CD8-positive, alpha-beta memory T cell (primary cell): ENCODE data around the gene PML. TPM values are rescaled to one million over a fixed set of nuclear protein-coding genes. Genes with fewer than 3 reads are reported as not detected.
"Not testable (repeated sequence)": the region's sequence is repeated elsewhere in the genome, so short reads cannot be mapped to it uniquely, and the experiment has no call there.

ENCODE experiments used
- CTCF ChIA-PET: fragments of 350-600 bp; sonication (Branson Sonifier 250); formaldehyde crosslinking; loops from one replicate; lab custom pipeline; 2021; ENCODE audit warnings: antibody characterized with exemption; lab: Charles Lee
- POLR2A ChIA-PET: fragments of 350-600 bp; sonication (Branson Sonifier 250); formaldehyde crosslinking; loops from one replicate; lab custom pipeline; 2021; ENCODE audit warnings: antibody characterized with exemption; lab: Charles Lee
- DNase-seq, 5 donors: peaks; one replicate each; pipeline versions ENCODE4 v3.0.0 to v3.0.0-alpha.2; 2020 to 2022; ENCODE audit warnings: mixed read lengths in 1 of 5
- H3K27ac ChIP-seq: one replicate; pipeline ENCODE4 v1.7.0; 2013; ENCODE audit warnings: low read depth, mild to moderate bottlenecking, low read length, moderate library complexity
- H3K27me3 ChIP-seq: 2 replicates; pipeline ENCODE4 v1.7.0; 2013; ENCODE audit warnings: low read length, mild to moderate bottlenecking; ENCODE audit not compliant: insufficient read depth, poor library complexity, severe bottlenecking
- H3K36me3 ChIP-seq: 2 replicates; pipeline ENCODE4 v1.7.0; 2013; ENCODE audit warnings: mild to moderate bottlenecking, low read length, moderate library complexity; ENCODE audit not compliant: insufficient read depth
- H3K4me1 ChIP-seq: 2 replicates; pipeline ENCODE4 v1.7.0; 2013; ENCODE audit warnings: mild to moderate bottlenecking, low read length, moderate library complexity; ENCODE audit not compliant: insufficient read depth
- H3K4me3 ChIP-seq: 2 replicates; pipeline ENCODE4 v1.7.0; 2013; ENCODE audit warnings: mild to moderate bottlenecking, low read length
- H3K9me3 ChIP-seq: 2 replicates; pipeline ENCODE4 v1.7.0; 2013; ENCODE audit warnings: mild to moderate bottlenecking, low read length
- H3K27ac Mint-ChIP-seq, 8 donors: one replicate each; pipeline ENCODE4 v1.8.0; 2020 to 2021; ENCODE audit warnings: mixed read lengths in 8 of 8, mild to moderate bottlenecking in 6 of 8, inconsistent platforms in 3 of 8, moderate library complexity in 3 of 8
- H3K27me3 Mint-ChIP-seq, 2 donors: one replicate each; pipeline ENCODE4 v1.8.0; 2020 to 2021; ENCODE audit warnings: mixed read lengths in 2 of 2, mild to moderate bottlenecking in 1 of 2, moderate library complexity in 1 of 2
- H3K36me3 Mint-ChIP-seq, 3 donors: one replicate each; pipeline ENCODE4 v1.8.0; 2020 to 2021; ENCODE audit warnings: mixed read lengths in 3 of 3, inconsistent platforms in 1 of 3, mild to moderate bottlenecking in 1 of 3
- H3K4me1 Mint-ChIP-seq, 3 donors: one replicate each; pipeline ENCODE4 v1.8.0; 2020 to 2021; ENCODE audit warnings: mixed read lengths in 3 of 3, inconsistent platforms in 1 of 3, mild to moderate bottlenecking in 1 of 3
- H3K4me3 Mint-ChIP-seq, 7 donors: one replicate each; pipeline ENCODE4 v1.8.0; 2020 to 2021; ENCODE audit warnings: mixed read lengths in 7 of 7, mild to moderate bottlenecking in 6 of 7, moderate library complexity in 4 of 7, inconsistent platforms in 2 of 7
- H3K9me3 Mint-ChIP-seq, 5 donors: one replicate each; pipeline ENCODE4 v1.8.0; 2020 to 2022; ENCODE audit warnings: mixed read lengths in 5 of 5, mild to moderate bottlenecking in 3 of 5, moderate library complexity in 2 of 5, inconsistent platforms in 1 of 5
- polyA plus RNA-seq: library from polyadenylated mRNA; unstranded; fragments of 300-500 nt; fragmentation: Illumina TruSeq; gene quantifications from one replicate; pipeline ENCODE4 v1.2.3, GENCODE V29; 2021
- total RNA-seq, 2 experiments: library from RNA; stranded (reverse); gene quantifications; one replicate each; pipeline ENCODE4 v1.2.3, GENCODE V29; 2021

The PML gene
- total and polyA plus RNA-seq, 3 experiments from 2014 or later = 32.3 to 37.4 (median 35.5) TPM

DNA sequence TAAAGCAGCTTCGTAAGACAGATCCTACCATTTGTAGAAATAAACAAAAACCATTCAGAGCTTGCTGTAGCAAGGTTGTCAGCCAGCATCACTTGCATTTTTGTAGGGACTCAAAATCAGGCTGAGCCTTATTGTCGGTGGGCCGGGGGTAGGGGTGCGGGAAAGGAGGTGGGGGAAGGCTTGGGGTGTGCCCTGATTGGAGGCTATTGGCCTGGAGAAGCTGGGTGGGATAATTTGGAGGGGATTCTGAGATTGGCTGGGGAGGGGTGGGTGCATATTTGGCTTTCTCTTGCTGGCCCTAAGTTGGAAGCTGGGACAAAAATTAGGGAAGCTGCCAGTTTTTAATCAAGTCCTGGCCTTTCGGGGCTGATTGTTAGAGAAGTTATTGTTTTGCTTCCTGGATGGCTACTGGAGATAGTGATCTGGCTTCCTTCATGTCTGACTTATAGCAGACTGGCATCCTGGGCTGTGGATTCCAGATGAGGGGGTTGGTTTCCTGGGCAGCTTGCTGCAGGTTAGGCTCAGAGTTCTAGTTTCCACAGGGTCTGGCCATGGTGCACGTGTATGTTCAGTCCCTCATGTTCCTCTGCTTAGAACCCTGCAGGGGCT, 25.3 kb upstream of the PML start:
- no peaks in the 10 kb centered on the region for H3K36me3 ChIP-seq
- H3K27ac Mint-ChIP-seq = no peak overlapping the region
- H3K4me1 ChIP-seq = peaks cover 32% of the 10 kb centered on the region
- H3K4me3 ChIP-seq = no peak overlapping the region
- no peak for DNase-seq
- peaks cover 23 to 33% (median 32%) of the 10 kb centered on the region in 3 donors for H3K4me1 Mint-ChIP-seq
- CTCF ChIA-PET = interaction anchor here (0.6 to 9.0 kb wide), 3 partner anchors 15 to 97 kb away, joined by 3 to 71 read pairs (median 4); no protein-coding TSS in a partner anchor
- no peaks in the 10 kb centered on the region for H3K9me3 Mint-ChIP-seq
- H3K27ac ChIP-seq = no peak overlapping the region
- peaks cover 3% of the 10 kb centered on the region in 2 donors for H3K27me3 Mint-ChIP-seq
- no peaks in the 10 kb centered on the region for H3K27me3 ChIP-seq
- no peaks in the 10 kb centered on the region for H3K36me3 Mint-ChIP-seq
- POLR2A ChIA-PET = no interaction called here
- no peak overlapping the region for H3K4me3 Mint-ChIP-seq
- H3K9me3 ChIP-seq = no peaks in the 10 kb centered on the region

DNA sequence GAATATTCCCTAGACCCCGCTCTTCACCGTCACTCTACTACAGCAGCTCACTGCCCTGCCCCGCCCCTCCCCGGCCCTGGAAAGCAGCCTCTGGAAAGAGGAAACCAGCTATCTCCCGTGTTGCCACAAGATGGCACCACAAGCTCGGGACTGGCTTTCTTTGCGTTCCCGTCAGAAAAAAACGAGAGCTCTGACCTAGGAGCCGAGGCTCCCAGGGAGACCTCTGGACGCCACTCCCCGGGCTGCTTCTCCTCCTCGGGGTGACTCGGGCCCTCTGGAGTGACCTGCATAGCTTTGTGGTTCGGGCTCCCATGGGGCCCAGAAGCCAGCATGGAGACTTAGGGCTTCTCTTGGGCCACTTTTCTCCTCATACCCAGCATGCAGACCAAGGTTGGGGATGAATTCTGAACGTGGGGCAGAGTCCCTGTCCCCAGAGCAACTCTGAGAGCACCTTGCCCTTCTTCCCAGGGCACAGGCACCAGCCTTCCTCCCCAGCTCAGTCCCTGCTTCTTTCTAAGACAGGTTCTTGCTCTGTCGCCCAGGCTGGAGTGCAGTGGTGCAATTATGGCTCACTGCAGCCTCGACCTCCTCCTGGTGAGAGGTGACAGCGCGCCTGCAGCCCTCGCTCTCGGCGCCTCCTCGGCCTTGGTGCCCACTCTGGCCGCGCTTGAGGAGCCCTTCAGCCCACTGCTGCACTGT, 21.4 kb upstream of the PML start:
- Mint-ChIP-seq H3K27ac (no peak overlapping the region), H3K4me1 (peaks cover 4 to 19% (median 16%) of the 10 kb centered on the region in 3 donors), H3K36me3 (peaks cover 0 to 1% (median 0%) of the 10 kb centered on the region in 3 donors), H3K4me3 (peak overlapping the region in 2 of 7 donors; percentile 20 to 37), H3K9me3 (peaks cover 0 to 3% (median 0%) of the 10 kb centered on the region in 5 donors), H3K27me3 (peaks cover 26 to 28% of the 10 kb centered on the region in 2 donors)
- no peaks in the 10 kb centered on the region for H3K9me3 ChIP-seq
- peak; percentile 59 to 81 (median 65) for DNase-seq
- ChIA-PET POLR2A (interaction anchor here (1.2 kb wide), 1 partner anchor 21 kb away, joined by 3 read pairs; the partner anchor contains the start of gene PML), CTCF (interaction anchor here (0.6 to 3.2 kb wide), 30 partner anchors 9 to 1228 kb away, joined by 3 to 34 read pairs (median 4); partner anchors contain the start of genes C15orf39, PML and STOML1)
- no peaks in the 10 kb centered on the region for H3K36me3 ChIP-seq
- H3K4me1 ChIP-seq = peaks cover 4% of the 10 kb centered on the region
- H3K4me3 ChIP-seq = no peak overlapping the region
- H3K27ac ChIP-seq = no peak overlapping the region
- H3K27me3 ChIP-seq = no peaks in the 10 kb centered on the region

DNA sequence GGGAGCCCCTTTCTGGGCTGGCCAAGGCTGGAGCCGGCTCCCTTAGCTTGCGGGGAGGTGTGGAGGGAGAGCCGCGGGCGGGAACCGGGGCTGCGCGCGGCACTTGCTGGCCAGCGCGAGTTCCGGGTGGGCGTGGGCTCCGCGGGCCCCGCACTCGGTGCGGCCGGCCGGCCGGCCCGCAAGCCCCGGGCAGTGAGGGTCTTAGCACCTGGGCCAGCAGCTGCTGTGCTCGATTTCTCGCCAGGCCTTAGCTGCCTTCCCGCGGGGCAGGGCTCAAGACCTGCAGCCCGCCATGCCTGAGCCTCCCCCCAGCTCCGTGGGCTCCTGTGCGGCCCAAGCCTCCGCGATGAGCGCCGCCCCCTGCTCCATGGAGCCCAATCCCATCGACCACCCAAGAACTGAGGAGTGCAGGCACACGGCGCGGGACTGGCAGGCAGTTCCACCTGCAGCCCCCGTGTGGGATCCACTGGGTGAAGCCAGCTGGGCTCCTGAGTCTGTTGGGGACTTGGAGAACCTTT, 20.8 kb upstream of the PML start:
- not testable (repeated sequence) for H3K27ac Mint-ChIP-seq, H3K4me1 ChIP-seq, H3K27me3 ChIP-seq, H3K4me3 ChIP-seq, DNase-seq, H3K9me3 ChIP-seq, H3K36me3 ChIP-seq, H3K36me3 Mint-ChIP-seq, H3K9me3 Mint-ChIP-seq, H3K27ac ChIP-seq, H3K4me3 Mint-ChIP-seq
- POLR2A ChIA-PET = interaction anchor here (1.2 kb wide), 1 partner anchor 20 kb away, joined by 3 read pairs; the partner anchor contains the start of gene PML
- Mint-ChIP-seq H3K4me1 (peaks cover 4 to 19% (median 16%) of the 10 kb centered on the region in 3 donors), H3K27me3 (peaks cover 26 to 28% of the 10 kb centered on the region in 2 donors)
- CTCF ChIA-PET = interaction anchor here (0.7 to 3.2 kb wide), 12 partner anchors 8 to 348 kb away, joined by 3 to 34 read pairs (median 4); partner anchors contain the start of genes PML and STOML1

DNA sequence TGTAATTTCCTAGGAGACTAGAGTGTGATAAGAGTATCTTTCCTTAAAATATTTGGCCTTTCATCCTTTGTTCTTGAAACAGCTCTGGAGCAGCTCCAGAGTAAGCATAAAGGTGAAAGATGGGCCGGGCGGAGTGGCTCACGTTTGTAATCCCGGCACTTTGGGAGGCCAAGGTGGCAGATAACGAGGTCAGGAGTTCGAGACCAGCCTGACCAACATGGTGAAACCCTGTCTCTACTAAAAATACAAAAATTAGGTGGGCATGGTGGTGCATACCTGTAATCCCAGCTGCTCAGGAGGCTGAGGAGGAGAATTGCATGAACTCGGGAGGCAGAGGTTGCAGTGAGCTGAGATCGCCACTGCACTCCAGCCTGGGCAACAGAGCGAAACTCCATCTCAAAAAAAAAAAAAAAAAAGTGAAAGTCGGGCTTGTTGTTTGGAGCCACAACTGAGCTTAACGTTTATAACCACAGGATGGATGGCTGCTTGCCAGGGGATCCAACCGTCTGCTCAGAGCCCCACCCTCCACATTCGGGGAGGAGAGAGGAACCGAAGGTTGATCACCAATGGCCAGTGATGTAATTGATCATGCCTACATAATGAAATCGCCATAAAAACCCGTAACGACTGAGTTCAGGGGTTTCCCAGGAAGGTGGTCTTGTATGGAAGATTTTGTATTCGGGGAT, 18.9 kb upstream of the PML start:
- peaks cover 4 to 19% (median 16%) of the 10 kb centered on the region in 3 donors for H3K4me1 Mint-ChIP-seq
- H3K36me3 Mint-ChIP-seq, H3K36me3 ChIP-seq, H3K9me3 ChIP-seq, H3K27ac Mint-ChIP-seq, H3K27ac ChIP-seq, H3K4me3 Mint-ChIP-seq, H3K9me3 Mint-ChIP-seq, H3K27me3 ChIP-seq, H3K4me1 ChIP-seq, POLR2A ChIA-PET, H3K4me3 ChIP-seq: not testable (repeated sequence)
- CTCF ChIA-PET = interaction anchor here (0.7 to 2.4 kb wide), 7 partner anchors 10 to 1050 kb away, joined by 3 to 16 read pairs (median 5); no protein-coding TSS in a partner anchor
- peak in 1 of 5 donors; percentile 56 for DNase-seq
- peaks cover 25 to 32% of the 10 kb centered on the region in 2 donors for H3K27me3 Mint-ChIP-seq

DNA sequence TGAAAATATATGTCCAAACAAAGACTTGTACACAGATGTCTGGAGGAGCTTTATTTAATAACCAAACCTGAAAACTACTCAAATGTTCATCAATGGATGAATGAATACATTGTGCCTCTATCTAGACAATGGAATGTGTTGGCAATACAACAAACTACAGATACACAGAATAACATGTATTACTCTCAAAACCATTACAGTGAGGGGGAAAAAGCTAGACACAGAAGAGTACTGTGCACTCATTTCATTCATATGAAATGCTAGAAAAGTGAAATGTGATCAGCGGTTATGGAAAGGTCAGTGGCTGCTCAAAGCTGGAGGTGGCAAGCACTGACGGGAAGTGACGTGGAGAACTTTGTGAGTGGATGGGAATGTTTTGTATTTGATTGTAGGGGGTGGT, 15.6 kb upstream of the PML start:
- ChIA-PET POLR2A (no interaction called here), CTCF (interaction anchor here (1.3 kb wide), 1 partner anchor 10 kb away, joined by 4 read pairs; no protein-coding TSS in a partner anchor)
- Histone ChIP-seq H3K27ac (no peak overlapping the region), H3K27me3 (no peaks in the 10 kb centered on the region), H3K9me3 (no peaks in the 10 kb centered on the region), H3K4me1 (no peaks in the 10 kb centered on the region), H3K4me3 (no peak overlapping the region), H3K36me3 (no peaks in the 10 kb centered on the region)
- H3K27ac Mint-ChIP-seq = peak overlapping the region in 1 of 8 donors; percentile 0
- DNase-seq = no peak
- H3K27me3 Mint-ChIP-seq = peaks cover 25 to 32% of the 10 kb centered on the region in 2 donors
- peaks cover 0 to 3% (median 0%) of the 10 kb centered on the region in 5 donors for H3K9me3 Mint-ChIP-seq
- H3K4me3 Mint-ChIP-seq = no peak overlapping the region
- peaks cover 8 to 21% (median 15%) of the 10 kb centered on the region in 3 donors for H3K4me1 Mint-ChIP-seq
- peaks cover 0 to 2% (median 1%) of the 10 kb centered on the region in 3 donors for H3K36me3 Mint-ChIP-seq

DNA sequence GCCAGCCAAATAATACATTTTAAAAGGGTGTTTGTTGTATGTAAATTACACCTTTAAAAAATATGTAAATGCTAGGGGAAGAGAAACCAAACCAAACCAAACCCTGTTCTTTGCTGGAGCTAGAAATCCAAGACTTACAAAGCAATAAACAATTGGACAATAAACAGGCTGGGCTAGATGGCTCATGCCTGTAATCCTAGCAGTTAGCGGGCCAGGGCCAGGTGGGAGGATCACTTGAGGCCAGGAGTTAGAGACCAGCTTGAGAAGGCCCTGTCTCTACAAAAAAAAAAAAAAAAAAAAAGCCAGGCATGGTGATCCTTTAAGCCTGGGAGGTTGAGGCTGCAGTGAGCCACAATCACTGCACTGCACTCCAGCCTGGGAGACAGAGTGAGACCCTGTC, 14.9 kb upstream of the PML start:
- Mint-ChIP-seq H3K4me3 (no peak overlapping the region), H3K27me3 (peaks cover 20 to 25% of the 10 kb centered on the region in 2 donors)
- no peaks in the 10 kb centered on the region for H3K9me3 ChIP-seq

DNA sequence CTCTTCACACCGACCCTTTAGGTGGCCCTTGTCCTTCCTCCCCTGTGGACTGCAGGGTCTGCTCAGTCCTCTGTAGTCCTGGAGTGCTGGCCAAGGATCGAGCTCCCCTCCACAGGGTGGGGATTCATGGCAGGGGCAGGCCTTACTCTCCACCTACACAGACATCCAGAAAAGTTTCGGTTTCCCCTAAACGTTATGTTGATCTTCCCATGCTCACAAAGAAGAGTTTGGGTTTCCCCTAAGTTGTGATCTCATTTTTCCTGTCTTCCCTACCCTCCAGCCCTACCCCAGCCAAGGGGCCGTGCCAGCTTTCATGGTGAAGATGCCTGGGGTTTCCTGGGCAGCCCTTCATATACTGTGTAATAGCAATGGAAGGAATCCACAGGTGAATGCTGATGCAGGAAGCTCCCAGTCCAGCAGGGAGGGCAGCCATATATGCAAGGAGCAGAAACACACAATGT, 12.7 kb upstream of the PML start:
- Mint-ChIP-seq H3K27ac (peak overlapping the region in 3 of 8 donors; percentile 55 to 85 (median 75)), H3K9me3 (no peaks in the 10 kb centered on the region), H3K36me3 (peaks cover 0 to 15% (median 7%) of the 10 kb centered on the region in 3 donors), H3K4me3 (no peak overlapping the region), H3K27me3 (peaks cover 2 to 7% of the 10 kb centered on the region in 2 donors), H3K4me1 (peaks cover 6 to 8% (median 6%) of the 10 kb centered on the region in 3 donors)
- H3K4me1 ChIP-seq = no peaks in the 10 kb centered on the region
- POLR2A ChIA-PET = no interaction called here
- H3K36me3 ChIP-seq = no peaks in the 10 kb centered on the region
- H3K27me3 ChIP-seq = no peaks in the 10 kb centered on the region
- H3K4me3 ChIP-seq = no peak overlapping the region
- no peaks in the 10 kb centered on the region for H3K9me3 ChIP-seq
- H3K27ac ChIP-seq = no peak overlapping the region
- DNase-seq = no peak
- CTCF ChIA-PET = interaction anchor here (0.9 to 1.8 kb wide), 2 partner anchors 9 to 23 kb away, joined by 3 to 7 read pairs; no protein-coding TSS in a partner anchor

More for the DNA sequence above, 14.9 kb upstream of the PML start:
- no peak for DNase-seq
- Histone ChIP-seq H3K36me3 (no peaks in the 10 kb centered on the region), H3K27me3 (no peaks in the 10 kb centered on the region), H3K27ac (no peak overlapping the region), H3K4me3 (no peak overlapping the region), H3K4me1 (no peaks in the 10 kb centered on the region)
- H3K4me1 Mint-ChIP-seq = peaks cover 8 to 16% (median 10%) of the 10 kb centered on the region in 3 donors
- ChIA-PET POLR2A (no interaction called here), CTCF (no interaction called here)
- H3K9me3 Mint-ChIP-seq = peaks cover 0 to 3% (median 0%) of the 10 kb centered on the region in 5 donors
- H3K36me3 Mint-ChIP-seq = peaks cover 0 to 8% (median 6%) of the 10 kb centered on the region in 3 donors
- H3K27ac Mint-ChIP-seq = no peak overlapping the region
